ENCODE data around the gene TSPYL2. TPM values are rescaled to one million over a fixed set of nuclear protein-coding genes. Genes with fewer than 3 reads are reported as not detected.
A peak's percentile ranks its signal among the peaks of the same experiment; 100 is the strongest.

The TSPYL2 gene
- polyA plus RNA-seq, 2 of the 4 experiments (the other 2 are of a cell fraction), result 24.9 to 27.2 TPM

- TF ChIP-seq REST (IDR thresholded peaks at IDR 0.05), result no peak
- no peak for TF ChIP-seq NR3C1 (IDR thresholded peaks at IDR 0.05)
- TF ChIP-seq FOSL2 (IDR thresholded peaks at IDR 0.05), result no peak
- TF ChIP-seq FOSL2 (CRISPR knock-in tag; IDR thresholded peaks at IDR 0.05), result no peak
- TF ChIP-seq MYC (IDR thresholded peaks at IDR 0.05; ENCODE audit: borderline replicate concordance, low read length), result no peak
Observed at GRCh38 chrX:53086464-53086863, 4.3 kb downstream of the TSPYL2 start (continued).

GRCh38 chrX:53087388-53087831, 5.2 kb downstream of the TSPYL2 start:
- no peak overlapping the region for H3K4me3 ChIP-seq
- no peak overlapping the region for H3K4me2 ChIP-seq
- no peak overlapping the region; a peak in 1 of 6 replicates for H3K27ac ChIP-seq
- ChIA-PET CTCF (interaction anchor here (1.5 kb wide), 1 partner anchor 16 kb away, joined by 5 read pairs; no protein-coding TSS in a partner anchor), POLR2A (interaction anchor here (0.8 kb wide), 1 partner anchor 14 kb away, joined by 4 read pairs; no protein-coding TSS in a partner anchor)
- no peak for ATAC-seq
- 95% methylated on average over 3 of the region's 3 CpGs for WGBS (ENCODE audit: missing lambda C conversion rate)
- no peak for TF ChIP-seq MAX (IDR thresholded peaks at IDR 0.05)
- no peak for DNase-seq (ENCODE audit: low read depth in 1 of 2, low spot score in 1 of 2)
- peaks cover 10% of the 10 kb centered on the region; the same call in 2 of the 3 replicates for H3K4me1 ChIP-seq
- H3K9me3 ChIP-seq, result no peaks in the 10 kb centered on the region
- FAIRE-seq, result no peak

- Histone ChIP-seq H3K9me3 (no peaks in the 10 kb centered on the region), H3K4me3 (peak overlapping the region; percentile 29), H3K27ac (peak overlapping the region; percentile 44 to 64; a peak in 2 of 6 replicates), H3K4me2 (peak overlapping the region; percentile 55), H3K4me1 (peaks cover 8% of the 10 kb centered on the region; the same call in 2 of the 3 replicates)
- ChIA-PET CTCF (interaction anchor here (0.6 to 2.0 kb wide), 3 partner anchors 11 to 98 kb away, joined by 3 to 28 read pairs (median 6); no protein-coding TSS in a partner anchor), POLR2A (no interaction called here)
- WGBS (ENCODE audit: missing lambda C conversion rate), result 73% methylated on average over 44 of the region's 51 CpGs
- ATAC-seq (peak; percentile 40 to 66; a peak in 5 of 6 replicates), FAIRE-seq (no peak), DNase-seq (ENCODE audit: low read depth in 1 of 2, low spot score in 1 of 2) (peak; percentile 31 to 66)
- TF ChIP-seq MAFK (IDR thresholded peaks at IDR 0.05; ENCODE audit: partially characterized antibody) (no peak), BHLHE40 (IDR thresholded peaks at IDR 0.05; ENCODE audit: low read depth, low read length) (no peak), NR3C1 (IDR thresholded peaks at IDR 0.05) (no peak), ESRRA (IDR thresholded peaks at IDR 0.05; ENCODE audit: borderline replicate concordance, low read length) (no peak)
Observed at GRCh38 chrX:53088136-53088974, 6.2 kb downstream of the TSPYL2 start.

GRCh38 chrX:53089224-53089842, 7.2 kb downstream of the TSPYL2 start:
- peak; percentile 95 for FAIRE-seq
- Histone ChIP-seq H3K4me3 (peak overlapping the region; percentile 29), H3K9me3 (no peaks in the 10 kb centered on the region), H3K4me1 (peaks cover 3% of the 10 kb centered on the region; the same call in 1 of the 3 replicates), H3K27ac (peak overlapping the region; percentile 44 to 64; a peak in 2 of 6 replicates), H3K4me2 (peak overlapping the region; percentile 55)
- POLR2A ChIA-PET, result no interaction called here
- TF ChIP-seq RAD21 (conservative IDR thresholded peaks at IDR 0.05 in 1 of 2, IDR thresholded peaks at IDR 0.05 in 1 of 2) (peak in 1 of 2 experiments; percentile 42; a peak in 3 of 5 replicates), CTCF (IDR thresholded peaks at IDR 0.05) (peak; percentile 65), KDM1A (IDR thresholded peaks at IDR 0.05; ENCODE audit: low read depth) (no peak), SMC3 (IDR thresholded peaks at IDR 0.05) (peak; percentile 58), USF2 (IDR thresholded peaks at IDR 0.05) (no peak), BHLHE40 (IDR thresholded peaks at IDR 0.05; ENCODE audit: low read depth, low read length) (no peak)
- 12% methylated on average over 11 of the region's 11 CpGs for WGBS (ENCODE audit: missing lambda C conversion rate)
- DNase-seq (ENCODE audit: low read depth in 1 of 2, low spot score in 1 of 2), result peak; percentile 56 to 64
- CTCF ChIA-PET, result interaction anchor here (0.6 to 2.0 kb wide), 3 partner anchors 12 to 97 kb away, joined by 3 to 28 read pairs (median 6); no protein-coding TSS in a partner anchor
- no peak for ATAC-seq
